Transverse colon (tissue), 3 donors: ENCODE results near the gene ZNF608.

Experiments used
- EP300 ChIP-seq: sonication (generic); formaldehyde crosslinking; IDR thresholded peaks from one replicate; pipeline ENCODE4 v1.6.1; 2017; ENCODE audit warnings: antibody characterized with exemption, low read depth
- TF ChIP-seq, protein P1 (sequence below), 5 experiments: fragments of 200-600 bp in 3 of 5; fragments of 450-650 bp in 2 of 5; sonication (generic) in 3 of 5; IDR thresholded peaks; 1 replicate in 2 of 5; 2 replicates in 3 of 5; pipeline ENCODE4 v1.5.1; 2016 to 2017; ENCODE audit warnings: antibody characterized with exemption in 5 of 5, inconsistent platforms in 3 of 5, mild to moderate bottlenecking in 2 of 5, moderate library complexity in 1 of 5

DNA sequence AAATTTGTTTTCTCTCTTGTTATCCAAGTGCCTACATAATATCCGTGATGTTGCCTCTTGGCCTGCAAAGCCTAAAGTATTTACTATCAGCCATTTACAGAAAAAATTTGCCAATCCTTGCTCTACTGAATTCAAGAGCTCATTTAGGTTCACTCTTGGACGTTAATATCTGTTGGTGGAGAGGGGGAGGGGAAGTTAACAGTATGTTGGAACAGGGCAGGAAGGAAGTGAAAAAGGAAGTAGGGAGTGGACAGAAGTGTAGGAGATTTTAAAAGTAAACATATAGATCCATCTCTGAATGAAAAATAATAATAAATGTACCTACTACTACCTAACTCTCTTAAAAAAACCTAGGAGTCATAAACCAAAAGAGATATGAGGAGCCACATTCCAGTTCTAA is 32.8 kb downstream of the ZNF608 start:
- TF ChIP-seq, protein P1, sequence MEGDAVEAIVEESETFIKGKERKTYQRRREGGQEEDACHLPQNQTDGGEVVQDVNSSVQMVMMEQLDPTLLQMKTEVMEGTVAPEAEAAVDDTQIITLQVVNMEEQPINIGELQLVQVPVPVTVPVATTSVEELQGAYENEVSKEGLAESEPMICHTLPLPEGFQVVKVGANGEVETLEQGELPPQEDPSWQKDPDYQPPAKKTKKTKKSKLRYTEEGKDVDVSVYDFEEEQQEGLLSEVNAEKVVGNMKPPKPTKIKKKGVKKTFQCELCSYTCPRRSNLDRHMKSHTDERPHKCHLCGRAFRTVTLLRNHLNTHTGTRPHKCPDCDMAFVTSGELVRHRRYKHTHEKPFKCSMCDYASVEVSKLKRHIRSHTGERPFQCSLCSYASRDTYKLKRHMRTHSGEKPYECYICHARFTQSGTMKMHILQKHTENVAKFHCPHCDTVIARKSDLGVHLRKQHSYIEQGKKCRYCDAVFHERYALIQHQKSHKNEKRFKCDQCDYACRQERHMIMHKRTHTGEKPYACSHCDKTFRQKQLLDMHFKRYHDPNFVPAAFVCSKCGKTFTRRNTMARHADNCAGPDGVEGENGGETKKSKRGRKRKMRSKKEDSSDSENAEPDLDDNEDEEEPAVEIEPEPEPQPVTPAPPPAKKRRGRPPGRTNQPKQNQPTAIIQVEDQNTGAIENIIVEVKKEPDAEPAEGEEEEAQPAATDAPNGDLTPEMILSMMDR (IDR thresholded peaks at IDR 0.05), result no peak
- TF ChIP-seq EP300, result no peak
